IPS DF 6.9 (cell line): ENCODE measurements around the gene GTF2E1.
"Not testable (repeated sequence)": the region's sequence is repeated elsewhere in the genome, so short reads cannot be mapped to it uniquely, and the experiment has no call there.

Experiments
- DNase-seq: peaks from one replicate; pipeline ENCODE4 v3.0.0-alpha.2; 2013; ENCODE audit warnings: low read depth, low spot score
- H3K27ac ChIP-seq: one replicate; pipeline ENCODE4 v1.5.1; 2013; ENCODE audit warnings: low read length, control low read depth
- H3K27me3 ChIP-seq: 2 replicates; pipeline ENCODE4 v1.6.1; 2013; ENCODE audit warnings: mild to moderate bottlenecking, low read length; ENCODE audit not compliant: control insufficient read depth, insufficient read depth
- H3K36me3 ChIP-seq: 2 replicates; pipeline ENCODE4 v1.6.1; 2013; ENCODE audit warnings: low read length; ENCODE audit not compliant: control insufficient read depth, insufficient read depth
- H3K4me1 ChIP-seq: 2 replicates; pipeline ENCODE4 v1.6.1; 2013; ENCODE audit warnings: low read length; ENCODE audit not compliant: control insufficient read depth, insufficient read depth
- H3K4me3 ChIP-seq: 2 replicates; pipeline ENCODE4 v1.5.1; 2013; ENCODE audit warnings: mild to moderate bottlenecking, low read length
- H3K9me3 ChIP-seq: 2 replicates; pipeline ENCODE4 v1.6.1; 2013; ENCODE audit warnings: low read length, inconsistent platforms; ENCODE audit not compliant: control insufficient read depth, insufficient read depth
- WGBS: extraction: QIAGEN DNeasy Blood & Tissue Kit; methylation state at CpG from one replicate; pipeline ENCODE4 v1.1.7; 2013; ENCODE audit warnings: mixed read lengths, missing lambda C conversion rate; ENCODE audit not compliant: insufficient read length, insufficient coverage; 5-methylcytosine and 5-hydroxymethylcytosine counted together

The GTF2E1 gene

GRCh38 chr3:120753810-120754209 lies 11.3 kb downstream of the GTF2E1 start:
- Histone ChIP-seq H3K9me3 (no peaks in the 10 kb centered on the region), H3K4me1 (no peaks in the 10 kb centered on the region), H3K27ac (no peak overlapping the region), H3K36me3 (0 out of 2 replicates have a peak, but pooled peaks cover 4% of the 10 kb centered on the region), H3K4me3 (no peak overlapping the region), H3K27me3 (no peaks in the 10 kb centered on the region)
- DNase-seq, result no peak

DNA sequence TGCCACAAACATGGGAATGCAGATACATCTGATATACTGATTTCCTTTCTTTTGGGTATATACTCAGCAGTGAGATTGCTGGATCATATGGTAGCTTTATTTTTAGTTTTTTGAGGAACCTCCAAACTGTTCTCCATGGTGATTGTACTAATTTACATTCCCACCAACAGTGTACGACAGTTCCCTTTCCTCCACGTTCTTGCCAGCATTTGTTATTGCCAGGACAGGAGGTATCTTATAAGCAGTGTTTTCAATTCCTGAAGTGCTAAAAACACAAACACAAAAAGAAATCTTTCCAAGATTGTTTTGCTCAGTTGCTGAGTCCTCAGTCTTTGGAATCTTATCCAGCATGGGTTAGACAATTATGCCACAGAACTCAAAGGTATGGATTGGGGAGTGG lies 13.5 kb downstream of the GTF2E1 start:
- H3K36me3 ChIP-seq, result no peaks in the 10 kb centered on the region
- DNase-seq, result no peak

DNA sequence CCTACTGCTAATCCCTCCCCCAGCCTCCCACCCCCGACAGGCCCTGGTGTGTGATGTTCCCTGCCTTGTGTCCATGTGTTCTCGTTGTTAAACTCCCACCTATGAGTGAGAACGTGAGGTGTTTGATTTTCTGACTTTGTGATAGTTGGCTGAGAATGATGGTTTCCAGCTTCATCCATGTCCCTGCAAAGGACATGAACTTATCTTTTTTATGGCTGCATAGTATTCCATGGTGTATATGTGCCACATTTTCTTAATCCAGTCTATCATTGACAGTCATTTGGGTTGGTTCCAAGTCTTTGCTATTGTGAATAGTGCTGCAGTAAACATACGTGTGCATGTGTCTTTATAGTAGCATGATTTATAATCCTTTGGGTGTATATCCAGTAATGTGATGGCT lies 16.0 kb downstream of the GTF2E1 start:
- DNase-seq, H3K27ac ChIP-seq, H3K27me3 ChIP-seq, H3K4me1 ChIP-seq, H3K4me3 ChIP-seq, H3K36me3 ChIP-seq, H3K9me3 ChIP-seq: not testable (repeated sequence)
- WGBS, result no CpG with 5 or more reads among the region's 4 CpGs

More for the DNA sequence above, 13.5 kb downstream of the GTF2E1 start:
- Histone ChIP-seq H3K27me3 (no peaks in the 10 kb centered on the region), H3K4me1 (no peaks in the 10 kb centered on the region), H3K4me3 (no peak overlapping the region), H3K9me3 (no peaks in the 10 kb centered on the region), H3K27ac (no peak overlapping the region)
- WGBS, result no CpG with 5 or more reads among the region's 2 CpGs

- no CpG with 5 or more reads among the region's 1 CpG for whole genome bisulfite sequencing
Observed at GRCh38 chr3:120762615-120763014, 20.1 kb downstream of the GTF2E1 start.

GRCh38 chr3:120763601-120764000 lies 21.1 kb downstream of the GTF2E1 start:
- Histone ChIP-seq H3K27me3 (no peaks in the 10 kb centered on the region), H3K9me3 (no peaks in the 10 kb centered on the region), H3K4me1 (peaks cover 3% of the 10 kb centered on the region; the same call in 1 of the 2 replicates), H3K36me3 (no peaks in the 10 kb centered on the region), H3K4me3 (no peak overlapping the region), H3K27ac (no peak overlapping the region)
- no peak for DNase-seq
- WGBS, result no CpG with 5 or more reads among the region's 1 CpG

More at GRCh38 chr3:120762615-120763014, 20.1 kb downstream of the GTF2E1 start:
- H3K27ac ChIP-seq, result no peak overlapping the region
- no peak for DNase-seq
- H3K36me3 ChIP-seq, result no peaks in the 10 kb centered on the region
- H3K27me3 ChIP-seq, result no peaks in the 10 kb centered on the region
- H3K9me3 ChIP-seq, result no peaks in the 10 kb centered on the region
- H3K4me1 ChIP-seq, result peaks cover 3% of the 10 kb centered on the region; the same call in 1 of the 2 replicates
- no peak overlapping the region for H3K4me3 ChIP-seq

- H3K27ac ChIP-seq, result no peak overlapping the region
- no peaks in the 10 kb centered on the region for H3K36me3 ChIP-seq
- H3K4me3 ChIP-seq, result no peak overlapping the region
- peaks cover 3% of the 10 kb centered on the region; the same call in 1 of the 2 replicates for H3K4me1 ChIP-seq
- H3K27me3 ChIP-seq, result no peaks in the 10 kb centered on the region
- DNase-seq, result no peak
- H3K9me3 ChIP-seq, result no peaks in the 10 kb centered on the region
Observed at GRCh38 chr3:120764206-120764605, 21.7 kb downstream of the GTF2E1 start.

DNA sequence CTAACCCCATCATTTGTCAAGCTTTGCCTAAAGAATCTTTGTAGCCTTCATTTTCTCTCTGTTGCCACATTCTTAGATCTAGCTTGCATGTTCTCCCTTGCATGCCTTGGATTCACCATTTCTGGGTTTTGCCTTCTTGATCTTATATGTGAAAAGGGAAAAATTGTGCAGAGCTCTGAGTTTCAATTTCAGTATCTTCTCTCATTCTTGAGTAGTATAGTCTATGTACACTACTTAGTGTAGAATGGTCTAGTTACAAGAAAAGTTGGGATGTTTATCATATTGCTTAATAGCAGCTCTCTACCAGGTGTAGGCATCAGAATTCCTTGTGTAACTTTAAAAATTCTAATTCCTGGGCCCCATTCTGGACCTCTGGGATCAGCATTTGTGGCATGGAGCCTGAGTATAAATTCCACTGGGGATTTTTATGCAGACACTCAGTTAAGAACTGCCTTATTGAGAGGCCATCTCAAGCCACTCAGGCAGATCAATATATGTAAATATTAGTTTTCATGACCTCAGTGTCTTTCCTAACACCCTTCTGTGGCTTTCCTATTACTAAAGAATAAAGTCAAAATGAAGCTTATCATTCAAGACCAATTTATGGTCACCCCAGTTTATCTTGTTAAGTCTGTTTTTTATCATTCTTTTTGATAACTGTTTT lies 23.4 kb downstream of the GTF2E1 start:
- no peak overlapping the region for H3K4me3 ChIP-seq
- no peaks in the 10 kb centered on the region for H3K27me3 ChIP-seq
- H3K9me3 ChIP-seq, result no peaks in the 10 kb centered on the region
- no peaks in the 10 kb centered on the region for H3K36me3 ChIP-seq
- peaks cover 3% of the 10 kb centered on the region; the same call in 1 of the 2 replicates for H3K4me1 ChIP-seq
- H3K27ac ChIP-seq, result no peak overlapping the region
- DNase-seq, result no peak

DNA sequence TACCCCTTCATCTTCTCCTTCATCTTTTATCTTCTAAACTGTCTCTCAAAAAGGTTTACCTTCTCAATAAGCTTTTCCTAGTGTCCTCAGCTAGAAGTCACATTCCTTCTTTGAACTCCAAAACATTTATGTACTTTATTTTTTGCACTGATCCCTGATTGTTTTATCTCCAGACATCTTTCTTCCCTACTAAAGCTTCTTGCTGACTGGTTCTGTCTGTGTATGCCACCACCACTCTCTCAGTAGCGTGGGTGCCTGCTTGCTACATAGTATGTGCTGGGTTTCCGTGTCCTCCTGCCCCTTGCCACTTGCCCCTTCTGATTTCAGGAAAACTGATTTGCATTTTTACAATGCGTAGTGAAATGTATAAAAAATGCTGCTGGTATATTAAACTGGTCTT lies 24.0 kb downstream of the GTF2E1 start:
- Histone ChIP-seq H3K4me3 (no peak overlapping the region), H3K27ac (no peak overlapping the region), H3K36me3 (no peaks in the 10 kb centered on the region), H3K4me1 (peaks cover 3% of the 10 kb centered on the region; the same call in 1 of the 2 replicates), H3K9me3 (no peaks in the 10 kb centered on the region), H3K27me3 (no peaks in the 10 kb centered on the region)
- no CpG with 5 or more reads among the region's 3 CpGs for WGBS
- DNase-seq, result no peak

DNA sequence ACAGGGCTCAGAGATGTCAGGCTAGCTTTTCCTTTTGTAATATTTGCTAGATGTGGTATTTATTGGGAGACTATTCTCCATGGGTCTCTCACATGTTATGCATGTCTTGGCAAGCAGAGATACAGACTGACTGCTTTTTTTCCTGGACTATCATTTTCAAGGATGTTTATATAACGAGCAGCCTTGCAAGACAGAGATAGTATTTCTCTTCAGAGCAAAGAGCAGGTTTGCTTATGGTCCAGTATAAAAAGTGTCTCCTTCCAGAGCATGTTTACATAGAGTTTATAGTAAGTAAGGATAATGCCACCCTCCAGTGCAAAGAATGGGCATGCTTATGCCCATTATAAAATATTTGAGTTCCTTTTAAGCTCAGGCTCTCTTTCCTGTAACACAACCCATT lies 24.6 kb downstream of the GTF2E1 start:
- Histone ChIP-seq H3K4me1 (peaks cover 3% of the 10 kb centered on the region; the same call in 1 of the 2 replicates), H3K27me3 (no peaks in the 10 kb centered on the region), H3K27ac (no peak overlapping the region), H3K36me3 (no peaks in the 10 kb centered on the region), H3K4me3 (no peak overlapping the region), H3K9me3 (no peaks in the 10 kb centered on the region)
- DNase-seq, result no peak
- no CpG with 5 or more reads among the region's 1 CpG for WGBS

DNA sequence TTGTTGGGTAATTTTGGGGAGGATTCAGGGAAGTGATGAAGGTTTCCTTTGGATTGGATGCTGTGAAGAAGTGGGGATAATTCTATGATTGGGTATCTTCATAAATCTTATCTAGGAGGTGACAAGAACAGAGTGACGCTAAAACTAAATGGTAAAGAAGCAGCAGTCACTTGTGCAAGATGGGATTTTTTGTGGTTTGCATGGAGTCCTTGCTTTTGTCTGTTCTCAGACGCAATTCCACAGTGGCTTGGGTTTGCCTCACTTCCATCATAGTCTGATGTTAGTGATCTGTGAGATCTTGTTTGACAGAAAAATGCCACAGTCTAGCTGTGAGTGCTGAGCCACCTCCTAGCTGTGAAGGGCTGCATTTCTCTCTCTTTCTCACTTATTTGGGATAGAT lies 26.9 kb downstream of the GTF2E1 start:
- DNase-seq, result no peak
- 0 out of 2 replicates have a peak, but pooled peaks cover 1% of the 10 kb centered on the region for H3K4me1 ChIP-seq
- no peak overlapping the region for H3K27ac ChIP-seq

DNA sequence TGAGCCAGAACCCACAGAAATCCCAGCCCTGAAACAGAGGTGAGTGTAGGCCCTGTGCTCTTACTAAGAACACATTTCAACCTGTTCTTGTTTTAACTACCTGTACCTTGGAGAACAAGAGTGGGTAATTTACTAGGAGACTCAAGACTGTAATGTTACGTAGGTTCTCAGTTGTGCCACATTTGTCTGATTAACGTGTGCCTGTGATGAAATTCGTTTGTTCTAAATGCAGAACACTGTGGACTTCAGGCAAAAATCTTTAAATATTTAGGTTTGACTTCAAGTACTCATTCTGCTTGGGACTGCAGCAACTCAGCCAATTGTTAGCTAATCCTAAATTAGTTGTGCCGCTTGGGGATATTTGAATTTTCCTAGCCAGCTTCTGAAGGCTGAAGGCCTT lies 28.3 kb downstream of the GTF2E1 start:
- Histone ChIP-seq H3K27me3 (no peaks in the 10 kb centered on the region), H3K36me3 (no peaks in the 10 kb centered on the region), H3K4me3 (no peak overlapping the region), H3K9me3 (no peaks in the 10 kb centered on the region), H3K27ac (no peak overlapping the region), H3K4me1 (0 out of 2 replicates have a peak, but pooled peaks cover 1% of the 10 kb centered on the region)
- WGBS, result no CpG with 5 or more reads among the region's 4 CpGs
- DNase-seq, result no peak

More for the DNA sequence above, 26.9 kb downstream of the GTF2E1 start:
- H3K36me3 ChIP-seq, result no peaks in the 10 kb centered on the region
- H3K9me3 ChIP-seq, result no peaks in the 10 kb centered on the region
- no CpG with 5 or more reads among the region's 2 CpGs for WGBS
- no peaks in the 10 kb centered on the region for H3K27me3 ChIP-seq
- H3K4me3 ChIP-seq, result no peak overlapping the region
